ENCODE measurements around the gene FRAS1. TPM values are rescaled to one million over a fixed set of nuclear protein-coding genes. Genes with fewer than 3 reads are reported as not detected.

The FRAS1 gene
- total and polyA plus RNA-seq, 2 donors (not counting 3 experiments of a cell fraction or from before 2014, with no cell fraction given): 1.4 to 3.6 TPM

DNA sequence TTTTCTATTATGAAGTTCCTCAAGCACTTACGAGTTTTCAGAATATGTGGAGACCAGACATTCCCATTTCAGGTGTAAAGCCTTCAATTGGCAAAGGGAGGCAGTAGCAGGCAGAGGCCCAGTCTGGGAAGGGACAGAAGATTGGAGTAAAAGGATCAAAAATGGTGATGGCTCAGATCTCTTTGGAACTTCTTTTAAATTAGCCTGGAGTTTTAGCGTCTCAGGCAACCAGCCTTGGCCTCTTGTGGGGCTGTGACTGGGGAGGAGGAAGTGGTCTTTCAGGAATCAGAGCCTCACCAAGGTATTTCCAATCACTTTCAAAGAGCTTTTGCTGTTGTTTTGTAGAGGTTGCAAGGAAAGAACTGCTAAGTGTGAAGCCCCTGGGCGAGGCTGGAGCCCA is 239.1 kb downstream of the FRAS1 start:
- TF ChIP-seq EZH2 (IDR thresholded peaks at IDR 0.05; ENCODE audit: borderline replicate concordance, low read depth, low read length, severe bottlenecking) (no peak), JUN (IDR thresholded peaks at IDR 0.05; ENCODE audit: borderline replicate concordance, insufficient read depth, insufficient read length, low read depth) (no peak), FOS (IDR thresholded peaks at IDR 0.05; ENCODE audit: borderline replicate concordance, insufficient read depth, low read length) (no peak), MYC (IDR thresholded peaks at IDR 0.05; ENCODE audit: low read depth, low read length) (no peak), GATA2 (IDR thresholded peaks at IDR 0.05; ENCODE audit: insufficient read depth, insufficient read length, low read depth, low read length) (no peak), POLR2AphosphoS5 (IDR thresholded peaks at IDR 0.05; ENCODE audit: insufficient read depth, low read depth, low read length) (no peak), POLR2A (IDR thresholded peaks at IDR 0.05; ENCODE audit: low read depth, low read length) (no peak)
- TF ChIP-seq, protein P1, sequence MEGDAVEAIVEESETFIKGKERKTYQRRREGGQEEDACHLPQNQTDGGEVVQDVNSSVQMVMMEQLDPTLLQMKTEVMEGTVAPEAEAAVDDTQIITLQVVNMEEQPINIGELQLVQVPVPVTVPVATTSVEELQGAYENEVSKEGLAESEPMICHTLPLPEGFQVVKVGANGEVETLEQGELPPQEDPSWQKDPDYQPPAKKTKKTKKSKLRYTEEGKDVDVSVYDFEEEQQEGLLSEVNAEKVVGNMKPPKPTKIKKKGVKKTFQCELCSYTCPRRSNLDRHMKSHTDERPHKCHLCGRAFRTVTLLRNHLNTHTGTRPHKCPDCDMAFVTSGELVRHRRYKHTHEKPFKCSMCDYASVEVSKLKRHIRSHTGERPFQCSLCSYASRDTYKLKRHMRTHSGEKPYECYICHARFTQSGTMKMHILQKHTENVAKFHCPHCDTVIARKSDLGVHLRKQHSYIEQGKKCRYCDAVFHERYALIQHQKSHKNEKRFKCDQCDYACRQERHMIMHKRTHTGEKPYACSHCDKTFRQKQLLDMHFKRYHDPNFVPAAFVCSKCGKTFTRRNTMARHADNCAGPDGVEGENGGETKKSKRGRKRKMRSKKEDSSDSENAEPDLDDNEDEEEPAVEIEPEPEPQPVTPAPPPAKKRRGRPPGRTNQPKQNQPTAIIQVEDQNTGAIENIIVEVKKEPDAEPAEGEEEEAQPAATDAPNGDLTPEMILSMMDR (IDR thresholded peaks at IDR 0.05; ENCODE audit: extremely low read depth in 1 of 2, insufficient read depth in 1 of 2, low read depth in 1 of 2, low read length in 2 of 2): no peak
- Histone ChIP-seq H4K20me1 (replicated peaks; ENCODE audit: control insufficient read depth, extremely low read depth, insufficient read depth, low read length) (no peaks in the 10 kb centered on the region), H3K9me3 (replicated peaks; ENCODE audit: control insufficient read depth, insufficient read depth, low read length) (no peaks in the 10 kb centered on the region), H3K4me3 (replicated peaks in 1 of 3; ENCODE audit: insufficient read depth in 1 of 3, low read depth in 1 of 3, low read length in 3 of 3) (no peak overlapping the region), H3K4me1 (ENCODE audit: control insufficient read depth, extremely low read depth, insufficient read depth, low read length) (no peaks in the 10 kb centered on the region), H3K9me1 (replicated peaks; ENCODE audit: control insufficient read depth, extremely low read depth, insufficient read depth, low read length) (no peaks in the 10 kb centered on the region), H3K79me2 (ENCODE audit: control insufficient read depth, insufficient read depth, low read length) (no peaks in the 10 kb centered on the region), H2AFZ (ENCODE audit: low read depth, low read length) (no peak overlapping the region), H3K9ac (replicated peaks; ENCODE audit: extremely low read depth, insufficient read depth, low read length) (no peak overlapping the region), H3K4me2 (ENCODE audit: insufficient read depth, low read length) (no peak overlapping the region), H3K36me3 (ENCODE audit: control insufficient read depth in 2 of 2, extremely low read depth in 1 of 2, insufficient read depth in 2 of 2, low read length in 2 of 2) (no peaks in the 10 kb centered on the region), H3K27ac (ENCODE audit: insufficient read depth, low read depth, low read length) (no peak overlapping the region), H3K27me3 (ENCODE audit: control insufficient read depth in 2 of 2, insufficient read depth in 2 of 2, low read length in 2 of 2) (no peaks in the 10 kb centered on the region)
- BruUV-seq (replicated peaks): no TSS peak
- POLR2A ChIA-PET: no interaction called here
- CTCF ChIA-PET: no interaction called here
- no peak for FAIRE-seq
- dilution Hi-C loops (cut with MboI; ENCODE audit: extremely low pct_ligation_motif_present, low sequenced_read_pairs): no loop called here
- intact Hi-C loops (cut with micrococcal nuclease): no loop called here
- DNase-seq (ENCODE audit: low read depth, low spot score): no peak

All from endothelial cell of umbilical vein (primary cell).